ENCODE data around the gene AHI1.
"Not testable (repeated sequence)": the region's sequence is repeated elsewhere in the genome, so short reads cannot be mapped to it uniquely, and the experiment has no call there.

The AHI1 gene

DNA sequence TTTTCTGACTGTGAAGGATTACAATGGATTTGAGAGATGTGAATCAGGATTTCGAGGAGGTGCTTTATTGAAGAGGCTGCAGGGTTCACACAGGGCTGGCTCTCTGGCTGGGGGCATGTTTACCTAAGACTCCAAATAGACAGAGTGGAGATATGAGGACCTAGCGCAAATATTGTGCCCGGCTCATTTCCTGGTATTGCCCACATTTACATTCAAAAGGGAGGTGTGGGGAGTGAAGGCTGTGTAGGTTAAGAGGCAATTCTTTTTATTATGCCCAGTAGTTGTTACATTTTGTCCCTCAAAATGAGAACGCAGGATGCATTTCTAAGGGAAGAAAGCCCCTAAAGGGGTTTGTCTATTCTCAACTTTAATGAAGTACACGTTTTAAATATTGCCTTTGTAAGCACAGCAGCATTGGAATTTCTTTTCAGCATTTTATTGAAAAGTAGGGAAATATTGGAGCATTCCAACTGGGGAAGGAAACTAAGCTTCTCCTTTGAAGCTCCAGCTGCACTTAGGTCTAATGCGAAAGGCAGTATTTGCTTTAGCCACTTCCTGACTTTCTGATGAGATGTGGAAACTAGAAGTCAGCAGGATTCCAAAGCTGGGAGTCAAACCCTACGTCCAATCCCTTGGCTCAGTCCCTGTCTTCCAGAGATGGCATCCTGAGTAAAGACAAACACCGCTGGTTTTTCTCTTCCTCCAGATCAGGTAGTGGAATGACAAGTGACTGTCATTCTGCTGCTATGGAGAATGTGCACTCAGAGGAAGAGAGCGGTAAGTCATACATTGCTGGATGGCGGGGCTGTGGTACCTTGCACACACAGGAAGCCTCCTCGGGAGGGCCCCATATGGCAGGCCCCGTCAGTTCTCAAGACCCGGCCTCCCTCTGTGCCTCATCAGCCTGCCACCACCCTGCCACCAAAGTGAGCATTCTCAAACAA is 245.8 kb downstream of the AHI1 start:
- H3K4me3 ChIP-seq (ENCODE audit: low read depth, low read length): no peak overlapping the region
- DNase-seq (ENCODE audit: low read depth): no peak

DNA sequence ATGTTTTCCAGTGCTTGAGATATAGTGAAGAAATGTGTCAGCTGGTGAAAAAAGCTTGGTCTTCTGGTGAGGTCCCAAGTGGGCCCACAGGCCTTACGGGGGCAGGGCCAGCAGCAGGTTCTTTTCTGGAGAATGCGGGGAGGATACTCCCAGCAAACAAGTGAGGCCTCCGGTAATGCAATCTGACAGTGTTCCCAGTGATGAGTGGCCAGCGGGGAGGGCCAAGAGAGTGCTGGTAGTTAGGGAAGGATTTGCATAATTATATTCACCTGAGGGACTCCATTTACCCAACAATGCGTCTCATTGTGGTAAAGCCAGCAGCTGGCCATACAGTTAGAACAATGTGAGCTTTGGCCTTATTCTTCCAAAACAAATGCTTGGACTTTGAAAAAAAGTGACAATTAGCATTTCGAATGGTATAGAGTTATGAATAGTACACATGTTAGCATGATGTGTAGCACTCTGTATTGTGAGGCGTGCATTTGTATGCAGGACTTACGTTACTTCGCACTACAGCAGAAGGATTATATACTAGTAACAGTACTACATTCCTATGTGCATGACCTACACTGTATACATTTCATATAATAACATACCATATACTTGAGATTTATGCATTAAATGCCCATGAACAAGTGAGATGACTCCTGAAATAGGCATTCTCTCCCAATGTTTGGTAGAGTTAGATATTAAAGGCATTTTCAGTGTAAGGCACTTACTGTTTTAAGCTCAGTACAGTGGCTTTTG is 246.6 kb downstream of the AHI1 start:
- H3K4me3 ChIP-seq (ENCODE audit: low read depth, low read length): no peak overlapping the region
- DNase-seq (ENCODE audit: low read depth): no peak

DNA sequence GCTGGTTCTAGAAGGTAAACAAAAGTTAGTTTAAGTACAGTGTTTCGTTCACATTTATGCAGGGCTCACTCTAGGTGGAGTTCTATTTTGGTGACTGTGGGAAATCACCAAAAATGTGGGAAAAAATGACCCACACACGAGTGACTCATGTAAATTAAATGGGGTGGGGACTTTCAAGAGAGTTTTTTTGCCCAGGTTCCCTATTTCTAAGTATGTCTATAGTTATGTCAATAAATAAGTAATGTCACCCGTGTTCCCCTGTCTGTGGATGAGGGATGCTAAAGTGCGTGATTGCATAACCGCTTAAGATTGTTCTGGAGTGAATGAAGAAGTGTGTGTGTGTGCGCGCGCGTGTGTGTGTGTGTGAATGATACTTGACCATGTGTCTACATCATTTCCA is 247.3 kb downstream of the AHI1 start:
- DNase-seq (ENCODE audit: low read depth): no peak

DNA sequence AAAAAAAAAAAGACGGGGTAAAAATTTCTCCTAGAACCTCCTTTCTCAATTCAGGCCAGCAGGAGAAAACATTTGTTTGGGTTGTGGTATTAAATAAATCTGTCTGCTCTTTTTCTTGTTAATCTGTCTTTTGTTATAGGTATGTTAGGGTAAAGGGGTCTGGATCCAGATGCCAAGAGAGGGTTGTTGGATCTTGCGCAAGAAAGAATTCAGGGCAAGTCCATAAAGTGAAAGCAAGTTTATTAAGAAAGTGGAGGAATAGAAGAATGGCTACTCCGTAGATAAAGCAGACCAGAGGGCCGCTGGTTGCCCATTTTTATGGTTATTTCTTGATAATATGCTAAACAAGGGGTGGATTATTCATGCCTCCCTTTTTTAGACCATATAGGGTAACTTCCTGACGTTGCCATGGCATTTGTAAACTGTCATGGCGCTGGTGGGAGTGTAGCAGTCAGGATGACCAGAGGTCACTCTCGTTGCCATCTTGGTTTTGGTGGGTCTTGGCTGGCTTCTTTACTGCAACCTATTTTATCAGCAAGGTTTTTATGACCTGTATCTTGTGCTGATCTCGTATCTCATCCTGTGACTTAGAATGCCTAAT is 251.0 kb downstream of the AHI1 start:
- DNase-seq (ENCODE audit: low read depth); H3K4me3 ChIP-seq (ENCODE audit: low read depth, low read length): not testable (repeated sequence)

More for the DNA sequence above, 247.3 kb downstream of the AHI1 start:
- no peak overlapping the region for H3K4me3 ChIP-seq (ENCODE audit: low read depth, low read length)

DNA sequence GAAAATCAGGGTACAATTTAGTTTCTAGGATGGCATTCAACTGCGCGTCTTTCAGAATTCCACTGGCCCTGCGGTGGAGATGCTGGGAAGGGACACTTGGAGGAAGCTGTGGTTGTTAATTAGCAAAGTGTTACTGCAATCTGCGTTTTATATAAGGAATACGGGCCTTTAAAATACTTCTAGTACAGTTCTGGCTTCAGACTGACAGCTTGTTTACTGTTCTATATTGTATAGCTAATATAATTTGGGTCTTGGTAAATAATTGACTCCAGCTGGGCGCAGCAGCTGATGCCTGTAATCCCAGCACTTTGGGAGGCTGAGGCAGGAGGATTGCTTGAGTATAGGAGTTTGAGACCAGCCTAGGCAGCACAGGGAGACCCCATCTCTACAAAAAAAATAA is 252.7 kb downstream of the AHI1 start:
- DNase-seq (ENCODE audit: low read depth): no peak
- no peak overlapping the region for H3K4me3 ChIP-seq (ENCODE audit: low read depth, low read length)

DNA sequence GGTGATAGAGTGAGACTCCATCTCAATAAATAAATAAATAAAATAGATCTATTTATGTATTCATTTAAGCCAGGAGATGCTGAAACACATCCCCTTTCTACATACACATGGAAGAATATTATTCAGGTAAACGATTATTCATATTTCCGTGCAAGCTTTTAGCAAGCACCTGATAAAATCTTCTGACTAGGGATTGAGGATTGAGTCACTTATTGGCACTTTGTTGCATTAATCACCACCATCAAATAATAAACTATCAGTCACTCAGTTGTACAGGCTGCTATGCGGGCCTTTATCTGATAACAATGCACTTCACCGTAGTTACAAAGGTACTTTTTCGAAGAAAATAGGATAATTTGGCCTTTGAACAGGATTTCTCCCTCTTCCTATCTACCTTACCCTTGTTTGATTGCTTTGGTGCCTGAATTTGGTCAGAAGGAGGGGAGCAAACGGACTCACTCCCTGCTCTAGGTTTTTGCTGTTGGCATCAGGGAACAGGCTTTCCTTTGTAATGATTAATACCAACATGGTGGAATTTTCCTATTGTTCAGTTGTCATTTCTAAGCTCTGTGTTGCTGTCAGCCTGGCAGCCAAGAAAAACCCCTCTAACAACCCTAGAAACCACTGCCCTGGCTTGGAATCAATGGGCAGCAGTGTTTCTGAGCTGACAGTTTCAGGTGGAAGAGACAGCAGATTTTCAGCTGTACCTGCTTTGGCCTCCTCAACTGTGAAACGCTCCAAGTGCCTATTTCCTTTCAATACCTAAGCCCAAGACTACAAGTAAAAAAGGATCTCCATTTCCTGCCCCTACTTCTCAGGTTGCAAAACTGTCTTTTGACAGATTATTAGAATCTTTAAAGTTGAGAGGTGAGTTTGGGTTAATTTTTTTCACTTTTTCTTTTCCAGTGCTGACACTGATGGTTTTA is 253.4 kb downstream of the AHI1 start:
- no peak overlapping the region for H3K4me3 ChIP-seq (ENCODE audit: low read depth, low read length)

DNA sequence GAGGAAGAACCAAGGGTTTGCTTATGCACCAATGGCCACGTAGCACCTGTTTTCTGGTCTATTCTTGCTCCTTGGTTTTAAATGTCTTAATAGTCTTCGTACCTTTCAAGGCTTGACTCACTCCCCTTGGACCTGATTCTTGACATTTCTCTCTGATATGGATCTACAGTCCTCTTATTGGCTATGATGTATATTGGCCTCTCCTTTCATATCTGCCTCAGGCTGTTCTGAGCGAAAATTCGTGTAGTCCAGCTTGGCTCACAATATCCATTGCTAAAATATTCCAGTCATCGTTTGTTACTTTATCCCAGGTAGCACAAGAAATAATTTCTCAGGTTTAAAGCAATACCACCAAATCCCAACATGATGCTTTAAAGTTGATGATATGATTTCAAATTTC is 256.8 kb downstream of the AHI1 start:
- H3K4me3 ChIP-seq (ENCODE audit: low read depth, low read length): no peak overlapping the region
- DNase-seq (ENCODE audit: low read depth): no peak

More for the DNA sequence above, 253.4 kb downstream of the AHI1 start:
- no peak for DNase-seq (ENCODE audit: low read depth)

DNA sequence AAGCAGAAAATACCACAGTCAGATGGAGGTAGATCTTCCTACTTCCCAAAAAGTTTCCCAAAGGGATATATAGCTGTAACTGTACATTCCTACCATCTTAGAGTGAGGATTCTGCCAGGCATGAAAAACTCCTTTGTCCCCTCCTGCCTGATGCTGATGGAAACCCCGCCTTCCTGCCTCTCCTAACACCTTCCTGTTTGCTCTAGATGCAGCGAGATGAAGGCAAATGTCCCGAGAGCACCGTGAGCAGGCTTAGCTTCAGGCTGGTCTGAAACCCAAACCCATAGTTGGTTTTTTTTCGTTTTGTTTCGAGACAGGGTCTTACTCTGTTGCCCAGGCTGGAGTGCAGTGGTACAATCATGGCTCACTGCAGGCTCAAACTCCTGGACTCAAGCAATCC is 260.8 kb downstream of the AHI1 start:
- H3K4me3 ChIP-seq (ENCODE audit: low read depth, low read length): no peak overlapping the region
- DNase-seq (ENCODE audit: low read depth): no peak

DNA sequence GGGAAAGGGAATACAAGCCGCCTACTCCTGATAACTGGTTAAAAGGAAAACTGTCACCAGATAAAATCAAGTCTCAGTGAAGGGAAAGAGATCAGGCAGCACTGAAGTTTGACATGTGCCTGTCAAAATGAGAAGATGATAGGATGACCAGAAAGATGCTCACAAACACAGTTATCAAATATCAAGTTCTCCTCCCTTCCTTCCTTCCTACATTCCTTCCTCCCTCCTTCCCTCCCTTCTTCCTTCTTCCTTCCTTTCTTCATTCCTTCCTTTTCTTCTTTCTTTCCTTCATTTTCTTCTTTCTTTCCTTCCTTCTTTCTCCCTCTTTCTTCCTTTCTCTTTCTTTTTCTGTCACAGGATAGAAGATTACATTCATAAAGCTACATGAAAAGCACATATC is 261.2 kb downstream of the AHI1 start:
- no peak overlapping the region for H3K4me3 ChIP-seq (ENCODE audit: low read depth, low read length)
- no peak for DNase-seq (ENCODE audit: low read depth)

DNA sequence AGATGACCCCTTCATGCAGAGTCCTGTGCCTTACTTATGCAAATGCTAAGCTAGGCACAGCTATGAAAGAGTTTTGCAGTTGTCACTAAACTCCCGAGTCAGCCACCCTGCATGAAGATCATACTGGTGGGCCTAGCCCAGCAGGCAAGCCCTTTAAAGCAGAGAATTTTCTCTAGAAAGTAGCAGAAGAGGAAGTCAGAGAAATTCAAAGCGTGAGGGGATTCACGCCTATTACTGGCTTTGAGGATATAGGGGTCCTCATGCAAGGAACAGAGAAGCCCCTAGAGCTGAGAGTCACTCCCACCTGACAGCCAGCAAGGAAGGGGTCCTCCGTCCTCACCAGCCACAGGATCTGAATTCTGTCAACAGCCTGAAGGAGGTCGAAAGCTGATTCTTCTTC is 261.8 kb downstream of the AHI1 start:
- no peak for DNase-seq (ENCODE audit: low read depth)
- H3K4me3 ChIP-seq (ENCODE audit: low read depth, low read length): no peak overlapping the region

DNA sequence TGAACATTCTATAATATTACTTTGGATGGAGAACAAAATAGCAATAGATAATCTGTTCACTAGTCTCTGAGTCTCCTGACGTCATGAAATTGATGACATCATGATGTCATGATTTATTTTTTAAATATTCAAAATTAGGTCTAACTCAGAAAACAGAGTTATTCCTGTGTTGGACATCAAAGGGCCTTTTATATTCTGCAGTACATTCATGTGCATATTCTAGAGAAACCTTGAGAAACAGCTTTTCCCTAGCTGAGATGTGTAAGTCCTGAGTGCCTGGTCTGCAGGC is 263.1 kb downstream of the AHI1 start:
- H3K4me3 ChIP-seq (ENCODE audit: low read depth, low read length): no peak overlapping the region
- no peak for DNase-seq (ENCODE audit: low read depth)

DNA sequence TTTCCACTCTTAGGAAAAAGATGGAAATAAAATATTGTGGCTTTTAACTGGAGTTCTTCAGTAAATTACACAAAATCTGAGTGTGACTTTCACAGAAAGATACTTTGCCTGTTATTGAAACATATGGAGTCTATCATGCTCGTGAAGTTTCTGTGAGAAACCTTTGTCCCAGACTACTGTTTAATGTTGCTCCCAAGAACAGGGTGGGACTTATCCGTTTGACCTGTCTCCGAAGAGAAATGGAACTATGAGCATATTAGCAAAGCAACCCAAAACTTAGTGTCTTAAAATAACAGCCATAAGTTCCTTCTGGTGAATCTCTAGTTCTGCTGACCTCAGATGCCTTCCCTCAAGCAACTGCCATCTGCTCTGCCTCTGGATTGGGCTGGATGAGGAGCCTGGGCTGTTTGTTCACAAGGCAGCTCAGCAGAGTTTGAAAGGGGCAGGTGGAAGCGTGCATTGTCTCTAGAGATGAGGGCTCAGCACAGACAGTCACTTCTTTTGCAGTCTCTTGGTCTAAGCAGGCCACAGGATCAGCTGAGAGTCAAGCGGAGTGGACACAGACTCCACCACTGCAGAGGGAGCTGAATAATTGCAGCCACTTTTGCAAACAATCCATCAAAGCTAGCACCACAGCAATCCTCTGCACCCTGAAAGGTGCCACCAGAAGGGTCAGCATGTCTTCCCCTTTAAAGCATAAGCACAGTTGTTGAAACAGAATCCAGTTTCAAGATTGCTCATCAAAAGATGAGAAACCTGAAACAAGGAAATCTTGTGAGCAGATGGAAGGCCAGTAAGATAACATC is 263.7 kb downstream of the AHI1 start:
- DNase-seq (ENCODE audit: low read depth): no peak
- no peak overlapping the region for H3K4me3 ChIP-seq (ENCODE audit: low read depth, low read length)
